H1 (cell line): Measurements from ENCODE around the gene ARHGAP15. TPM values are rescaled to one million over a fixed set of nuclear protein-coding genes. Genes with fewer than 3 reads are reported as not detected.

Experiments used
- CBX8 ChIP-seq: fragments of 300-800, 300-1000 bp; sonication (generic); IDR thresholded peaks from 2 replicates; pipeline ENCODE4 v1.7.1; 2016; ENCODE audit warnings: low read depth, low read length, borderline replicate concordance
- RBBP5 ChIP-seq: IDR thresholded peaks from 2 replicates; pipeline ENCODE4 v1.7.1; 2012; ENCODE audit warnings: low read depth, mild to moderate bottlenecking, inconsistent platforms, low read length, moderate library complexity, borderline replicate concordance
- SRF ChIP-seq: IDR thresholded peaks from 2 replicates; pipeline ENCODE4 v1.6.1; 2011; ENCODE audit warnings: mild to moderate bottlenecking, low read depth, low read length, moderate library complexity
- polyA plus RNA-seq, 7 experiments: library from polyadenylated mRNA; depleted of rRNA in 3 of 7; stranded (reverse) in 5 of 7; unstranded in 2 of 7; fragments of >200 nt in 5 of 7; fragments of 200-250 nt in 2 of 7; gene quantifications; 1 replicate in 5 of 7; 2 replicates in 1 of 7; 4 replicates in 1 of 7; pipeline versions ENCODE4 v1.2.1 to v1.2.3, GENCODE V29; 2011 to 2013; ENCODE audit warnings: missing spikeins in 2 of 7, mixed read lengths in 2 of 7
- total RNA-seq: library from RNA; stranded (reverse); fragmentation: NEBNext Ultra II Directional; extraction: Animal tissue kit (Norgen Biotek cat#: 25700); gene quantifications from 2 replicates; pipeline ENCODE4 v1.2.1, GENCODE V29; 2021
- TF ChIP-seq, protein P1 (sequence below): IDR thresholded peaks from 2 replicates; pipeline ENCODE4 v1.6.1; 2012; ENCODE audit warnings: low read length, inconsistent platforms

The ARHGAP15 gene
- total and polyA plus RNA-seq, 2 of the 8 experiments (the other 6 are each of a cell fraction or from before 2014, with no cell fraction given), result not detected

DNA sequence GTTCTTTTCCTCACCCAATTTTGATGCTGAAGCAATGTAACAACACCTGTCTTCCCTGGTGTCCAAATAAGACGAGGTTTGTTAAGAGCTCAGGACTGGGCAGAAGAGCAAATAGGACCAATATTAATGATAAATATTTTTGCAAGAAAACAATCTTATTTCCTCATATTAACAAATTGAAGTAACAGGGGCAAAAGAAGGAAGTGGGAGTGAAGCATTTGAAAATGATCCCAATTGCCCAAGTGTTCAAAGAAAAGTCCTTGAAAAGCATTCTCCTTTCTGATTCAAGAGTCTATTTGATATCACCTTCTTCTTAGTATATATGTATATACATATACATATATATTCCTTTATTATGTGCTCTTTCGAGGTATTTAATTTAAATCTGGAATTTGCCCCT is 418.8 kb downstream of the ARHGAP15 start (continued):
- no peak for TF ChIP-seq RBBP5
- no peak for TF ChIP-seq SRF
- no peak for TF ChIP-seq CBX8
- TF ChIP-seq, protein P1, sequence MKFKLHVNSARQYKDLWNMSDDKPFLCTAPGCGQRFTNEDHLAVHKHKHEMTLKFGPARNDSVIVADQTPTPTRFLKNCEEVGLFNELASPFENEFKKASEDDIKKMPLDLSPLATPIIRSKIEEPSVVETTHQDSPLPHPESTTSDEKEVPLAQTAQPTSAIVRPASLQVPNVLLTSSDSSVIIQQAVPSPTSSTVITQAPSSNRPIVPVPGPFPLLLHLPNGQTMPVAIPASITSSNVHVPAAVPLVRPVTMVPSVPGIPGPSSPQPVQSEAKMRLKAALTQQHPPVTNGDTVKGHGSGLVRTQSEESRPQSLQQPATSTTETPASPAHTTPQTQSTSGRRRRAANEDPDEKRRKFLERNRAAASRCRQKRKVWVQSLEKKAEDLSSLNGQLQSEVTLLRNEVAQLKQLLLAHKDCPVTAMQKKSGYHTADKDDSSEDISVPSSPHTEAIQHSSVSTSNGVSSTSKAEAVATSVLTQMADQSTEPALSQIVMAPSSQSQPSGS, result no peak
- TF ChIP-seq, all 59 proteins: peak for 0
